Measurements from ENCODE around the gene PPHLN1.
A peak's percentile ranks its signal among the peaks of the same experiment; 100 is the strongest.
"Not testable (repeated sequence)": the region's sequence is repeated elsewhere in the genome, so short reads cannot be mapped to it uniquely, and the experiment has no call there.

Gene PPHLN1

DNA sequence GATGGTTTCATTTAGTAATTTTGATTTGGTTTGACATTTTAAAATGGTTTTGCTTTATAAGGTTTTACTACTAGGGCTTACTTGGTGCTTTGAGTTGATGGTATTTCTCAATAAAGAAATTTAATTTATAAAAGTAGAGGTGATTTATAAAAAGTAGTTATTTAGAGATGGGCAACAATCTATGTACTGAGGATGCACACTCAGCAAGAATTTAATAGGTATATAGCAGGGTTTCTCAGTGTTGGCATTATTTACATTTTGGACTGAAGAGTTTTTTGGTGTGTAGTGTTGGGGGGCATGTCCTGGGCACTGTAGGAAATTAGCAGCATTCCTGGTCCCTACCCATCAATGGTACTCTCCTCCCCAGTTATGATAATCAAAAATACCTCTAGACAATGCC, 47.7 kb downstream of the PPHLN1 start:
- no peak for DNase-seq

GRCh38 chr12:42380733-42381132, 54.8 kb downstream of the PPHLN1 start:
- no peak for DNase-seq

DNA sequence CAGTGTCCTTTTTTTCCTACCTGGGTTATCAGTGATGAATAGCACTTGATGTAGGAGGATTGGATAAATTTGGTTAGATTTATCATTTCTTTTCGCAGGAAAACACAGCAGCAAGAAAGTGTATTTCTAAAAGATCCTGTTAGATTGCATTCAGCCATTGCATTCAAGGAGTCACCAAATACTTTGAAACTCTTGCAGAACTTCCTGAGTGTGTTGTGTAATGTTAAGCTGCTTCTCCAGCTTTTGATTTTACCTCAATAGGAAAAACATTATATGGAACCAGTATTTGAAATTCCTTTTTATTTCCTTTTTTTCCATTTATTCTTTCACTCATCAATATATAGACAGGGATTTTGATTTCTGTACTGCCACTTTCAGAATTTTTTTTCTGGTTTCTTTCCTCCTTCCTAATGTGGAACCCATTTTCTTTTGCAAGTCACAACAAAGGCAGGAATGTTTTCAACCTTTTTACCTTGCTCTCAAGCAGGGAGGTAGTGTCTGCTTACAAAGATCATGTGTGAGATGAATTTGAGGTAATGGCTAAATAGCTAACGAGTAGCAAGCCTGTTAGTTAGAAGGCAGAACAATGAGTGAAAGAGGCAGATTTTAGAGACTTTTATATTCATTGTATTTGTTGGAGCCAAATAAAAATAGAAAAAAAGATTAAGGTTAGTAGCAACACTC, 56.2 kb downstream of the PPHLN1 start:
- peak; percentile 12 to 24 for DNase-seq

DNA sequence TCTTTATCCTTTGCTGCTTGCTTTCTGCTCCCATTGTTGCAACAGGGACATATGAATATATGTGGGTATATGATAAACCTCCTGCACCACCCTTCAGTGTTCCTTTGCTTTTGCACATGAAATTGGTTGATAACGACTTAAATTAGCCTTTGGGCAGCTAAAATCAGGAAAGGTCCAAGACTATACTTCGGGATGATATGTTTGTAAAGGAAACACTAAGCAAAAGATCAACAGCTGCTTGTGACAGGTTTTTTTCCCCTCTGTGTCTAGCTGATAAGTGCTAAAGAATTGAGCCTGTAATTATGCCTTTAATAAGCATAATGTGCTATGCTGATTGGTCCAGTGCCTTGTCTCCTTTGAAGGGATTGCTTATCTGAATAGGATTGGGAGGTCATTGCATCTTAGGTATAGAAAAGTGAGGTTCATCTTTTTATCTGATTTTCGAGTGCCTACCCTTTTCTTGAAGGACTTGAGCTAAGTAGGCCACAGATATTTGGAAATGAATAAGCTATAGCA, 59.4 kb downstream of the PPHLN1 start:
- DNase-seq: no peak

- no peak for DNase-seq
Observed at GRCh38 chr12:42386308-42386707, 60.3 kb downstream of the PPHLN1 start.

- DNase-seq: not testable (repeated sequence)
Observed at GRCh38 chr12:42388086-42388485, 62.1 kb downstream of the PPHLN1 start.

DNA sequence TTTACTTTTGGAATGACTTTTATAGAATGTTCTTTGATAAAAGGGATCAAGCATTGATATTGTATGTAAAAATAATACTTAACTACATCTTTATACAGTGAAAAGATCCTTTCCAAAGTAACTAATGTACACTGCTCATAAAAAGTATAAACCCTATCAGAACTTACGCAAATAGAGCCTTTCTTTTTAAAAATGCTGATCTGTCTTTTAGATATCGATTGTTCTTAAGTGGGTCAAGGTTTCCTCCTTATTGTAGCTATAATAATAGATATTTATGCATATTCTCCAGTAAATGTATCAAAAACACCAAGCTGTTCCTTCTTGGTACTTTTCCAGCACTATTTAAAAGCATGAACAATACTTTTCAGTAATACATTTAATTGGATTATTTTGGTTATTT, 68.5 kb downstream of the PPHLN1 start:
- DNase-seq: no peak

DNA sequence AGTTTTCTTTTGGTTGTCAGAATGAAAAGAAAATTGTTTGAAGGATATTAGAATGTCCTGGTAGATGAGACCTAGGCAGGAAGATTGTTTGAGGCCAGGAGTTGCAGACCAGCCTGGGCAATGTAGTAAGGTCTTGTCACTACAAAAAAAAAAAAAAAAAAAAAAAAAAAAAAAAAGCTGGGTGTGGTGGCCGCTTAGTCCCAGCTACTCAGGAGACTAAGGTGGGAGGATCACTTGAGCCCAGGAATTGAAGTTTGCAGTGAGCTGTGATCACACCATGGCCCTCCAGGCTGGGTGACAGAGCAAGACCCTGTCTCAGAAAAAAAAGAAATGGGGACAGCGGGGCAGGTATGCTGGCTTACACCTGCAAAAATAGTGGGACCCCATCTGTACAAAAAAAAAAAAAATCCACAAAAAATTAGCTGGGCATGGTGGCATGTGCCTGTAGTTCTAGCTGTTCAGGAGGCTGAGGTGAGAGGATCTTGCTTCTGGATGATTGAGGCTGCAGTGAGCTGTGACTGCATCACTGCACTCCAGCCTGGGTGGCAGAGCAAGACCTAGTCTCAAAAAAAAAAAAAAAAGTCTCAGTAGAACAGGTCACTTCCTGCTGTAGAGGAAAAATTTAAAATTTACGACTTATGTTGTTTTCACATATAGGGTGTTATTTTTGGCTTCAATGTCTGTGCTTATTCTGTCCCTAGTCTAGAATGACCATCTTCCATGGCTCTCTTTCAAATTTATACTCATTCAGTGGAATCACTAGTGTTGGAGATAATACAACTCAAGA, 70.7 kb downstream of the PPHLN1 start:
- no peak for DNase-seq

- no peak for DNase-seq
Observed at GRCh38 chr12:42402821-42403411, 76.9 kb downstream of the PPHLN1 start.

- no peak for DNase-seq
Observed at GRCh38 chr12:42407306-42407705, 81.3 kb downstream of the PPHLN1 start.

GRCh38 chr12:42409471-42409870, 83.5 kb downstream of the PPHLN1 start:
- DNase-seq: no peak

GRCh38 chr12:42410340-42410739, 84.4 kb downstream of the PPHLN1 start:
- DNase-seq: no peak

DNA sequence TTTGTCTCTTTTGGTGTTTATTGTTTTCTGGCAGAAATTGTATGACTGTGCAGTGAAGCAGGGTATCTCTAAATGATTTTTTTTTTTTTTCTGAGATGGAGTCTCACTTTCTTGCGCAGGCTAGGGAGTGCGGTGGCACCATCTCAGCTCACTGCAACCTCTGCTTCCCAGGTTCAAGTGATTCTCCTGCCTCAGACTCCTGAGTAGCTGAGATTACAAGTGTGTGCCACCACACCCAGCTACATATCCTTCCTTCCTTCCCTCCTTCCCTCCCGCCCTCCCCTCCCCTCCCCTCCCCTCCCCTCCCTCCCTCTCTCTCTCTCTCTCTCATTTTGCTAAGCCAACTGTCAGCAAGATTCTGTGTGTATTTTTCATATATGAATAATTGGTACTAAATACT, 94.4 kb downstream of the PPHLN1 start:
- DNase-seq: no peak

GRCh38 chr12:42421844-42422779, 96.1 kb downstream of the PPHLN1 start:
- peak; percentile 9 to 20 for DNase-seq

DNA sequence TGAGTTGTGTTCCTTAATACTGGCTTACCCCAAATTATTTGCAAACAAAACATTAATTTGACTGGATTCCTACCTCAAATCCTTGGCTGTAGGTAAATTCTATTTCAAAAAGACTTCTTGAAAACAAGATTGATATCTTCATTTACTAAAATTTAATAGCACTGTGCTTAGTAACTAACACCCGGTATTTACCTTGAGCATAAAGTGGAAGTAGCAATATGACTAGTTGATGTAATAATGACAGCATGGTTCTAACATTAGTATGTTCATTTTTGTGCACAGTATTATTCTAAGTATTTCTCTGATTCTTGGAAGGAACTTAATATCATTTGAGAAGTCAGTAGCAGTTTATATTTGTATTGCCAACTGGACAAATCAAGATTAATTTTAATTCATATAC, 96.8 kb downstream of the PPHLN1 start:
- DNase-seq: no peak

DNA sequence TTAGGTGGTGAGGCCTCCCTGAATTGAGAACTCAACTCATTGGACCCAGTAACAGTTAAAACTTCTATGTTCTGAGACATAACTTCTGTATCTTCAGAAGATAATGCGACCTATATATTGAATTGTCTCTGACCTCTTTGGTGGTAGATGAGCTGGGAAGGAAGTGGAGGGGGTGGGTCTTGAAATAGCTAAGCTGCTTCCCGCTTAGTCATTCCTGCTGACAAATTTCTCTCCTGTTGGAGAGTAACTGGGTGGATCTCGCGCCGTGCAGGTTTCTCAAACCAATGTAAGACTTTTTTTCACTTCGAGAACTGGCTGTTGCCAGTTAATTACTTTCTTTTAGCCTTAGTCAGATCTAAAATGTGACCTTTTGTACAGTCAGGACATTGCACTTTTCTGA, 100.8 kb downstream of the PPHLN1 start:
- DNase-seq: peak in 1 of 2 experiments; percentile 10

DNA sequence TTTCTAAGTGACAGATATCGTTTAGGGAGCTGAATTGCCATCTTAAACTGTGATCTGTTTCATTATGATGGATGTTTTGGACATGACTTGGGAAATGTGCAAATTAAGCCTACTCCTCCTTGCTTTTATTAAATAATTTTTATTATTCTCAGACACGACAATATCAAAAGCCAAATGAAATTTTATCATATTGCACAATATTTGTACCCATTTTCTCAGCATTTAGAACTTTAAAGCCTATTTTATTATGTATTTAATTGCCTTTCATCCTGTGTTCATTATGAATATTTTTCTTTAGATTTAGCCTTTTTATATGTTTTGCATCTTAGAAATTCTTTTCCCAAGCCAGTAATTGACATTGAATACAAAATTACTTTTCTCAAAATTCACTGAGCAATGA, 102.9 kb downstream of the PPHLN1 start:
- DNase-seq: no peak

DNA sequence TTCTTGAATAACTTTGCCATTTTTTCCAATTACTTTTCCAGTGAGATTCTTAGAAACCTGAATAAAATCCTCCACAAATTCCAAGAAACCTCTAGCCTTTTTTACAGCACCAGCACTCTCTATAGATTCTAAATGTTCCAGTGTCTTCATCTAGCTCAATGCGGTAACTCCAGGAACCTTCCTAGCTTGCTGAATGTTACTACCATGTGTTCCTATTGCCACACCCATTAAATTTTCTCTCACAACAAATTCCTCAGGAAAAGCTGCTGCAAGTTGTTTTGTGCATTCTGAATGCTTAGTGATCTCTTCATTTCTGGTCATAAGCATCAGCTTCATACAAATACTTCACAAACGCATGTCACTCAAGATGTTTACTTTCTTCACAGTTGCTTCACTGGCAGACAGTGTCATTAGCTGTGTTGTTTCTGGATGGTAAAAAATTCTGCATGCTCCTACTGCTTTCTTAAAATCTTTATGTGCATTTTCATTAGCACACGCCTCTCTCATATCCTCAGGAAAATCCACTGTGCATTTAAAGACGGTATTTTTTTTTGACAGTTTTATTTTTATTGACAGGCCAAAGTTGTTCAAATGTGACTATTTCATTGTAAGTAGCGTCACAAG, 106.7 kb downstream of the PPHLN1 start:
- DNase-seq: no peak

- no peak for DNase-seq
Observed at GRCh38 chr12:42440608-42441007, 114.6 kb downstream of the PPHLN1 start.

DNA sequence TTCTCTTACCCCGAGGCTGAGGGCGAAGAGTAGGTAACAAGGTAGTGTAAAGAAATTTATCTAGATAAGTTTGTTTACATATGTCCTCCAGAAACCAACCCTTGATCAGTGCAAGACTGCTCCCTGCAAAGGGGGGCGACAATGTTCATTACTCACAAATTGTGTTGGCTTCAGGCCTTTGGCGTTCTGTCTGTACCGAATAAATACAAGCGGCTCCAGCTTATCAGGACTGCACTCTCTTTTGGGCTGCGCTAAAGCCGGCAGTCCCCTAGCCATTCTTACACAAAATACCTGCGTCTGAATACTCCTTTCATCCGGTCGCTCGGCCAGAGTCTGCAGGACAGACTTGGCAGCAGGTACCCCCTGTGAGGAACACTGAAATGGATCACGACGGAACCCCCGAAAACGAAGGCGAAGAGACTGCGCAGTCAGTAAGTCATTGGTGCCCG, 116.4 kb downstream of the PPHLN1 start:
- DNase-seq: no peak

- DNase-seq: no peak
Observed at GRCh38 chr12:42442888-42443287, 116.9 kb downstream of the PPHLN1 start.
